GM12878 (cell line): ENCODE data around the gene NUAK1. TPM values are rescaled to one million over a fixed set of nuclear protein-coding genes. Genes with fewer than 3 reads are reported as not detected.

Experiments
- ATAC-seq: fragments of 200-7000 bp; cut with Tn5 transposase; 3 replicates; pipeline ENCODE4 v1.9.1; 2020; ENCODE audit warnings: mild to moderate bottlenecking, moderate library complexity
- BruUV-seq: library from RNA; stranded (reverse); fragments of 400-500 nt; replicated peaks from 2 replicates; lab custom pipeline; 2021; lab: Mats Ljungman, UMichigan
- CTCF ChIA-PET: fragments of 300-600 bp; sonication (Branson Sonifier 250); formaldehyde crosslinking; extraction: SDS; loops from one replicate; lab custom pipeline; 2021; ENCODE audit warnings: inconsistent platforms; lab: Yijun Ruan, JAX
- POLR2A ChIA-PET: fragments of 350-600 bp; formaldehyde crosslinking; extraction: SDS; loops from one replicate; lab custom pipeline; 2021; ENCODE audit warnings: inconsistent platforms; lab: Charles Lee
- RAD21 ChIA-PET: fragments of 300-600 bp; sonication (Branson Sonifier 250); formaldehyde crosslinking; loops from one replicate; lab custom pipeline; 2023; ENCODE audit warnings: antibody characterized with exemption; ENCODE audit not compliant: unreplicated experiment; lab: Charles Lee
- SMC1A ChIA-PET: fragments of 300-600 bp; sonication (Branson Sonifier 250); formaldehyde crosslinking; loops from one replicate; lab custom pipeline; 2023; ENCODE audit not compliant: unreplicated experiment, uncharacterized antibody; lab: Charles Lee
- DNase-seq: peaks from one replicate; pipeline ENCODE4 v3.0.0-alpha.2; 2011; ENCODE audit warnings: low read depth, low spot score
- FAIRE-seq: peaks from 3 replicates; lab custom pipeline; 2011; peaks lifted over from hg19 to GRCh38; lab: Jason Lieb, UNC
- H2AFZ ChIP-seq: 2 replicates; pipeline ENCODE4 v1.6.0; 2011; ENCODE audit warnings: low read depth, low read length, control low read depth; ENCODE audit not compliant: control insufficient read depth
- H3K27ac ChIP-seq: 2 replicates; pipeline ENCODE4 v1.5.1; 2011; ENCODE audit warnings: control low read depth; ENCODE audit not compliant: control insufficient read depth, insufficient read depth
- H3K27me3 ChIP-seq, 2 experiments: replicated peaks in 1 of 2; 2 replicates each; pipeline versions ENCODE4 v1.6.0 to v1.6.1; 2011; ENCODE audit warnings: low read length in 1 of 2; ENCODE audit not compliant: control insufficient read depth in 2 of 2, insufficient read depth in 2 of 2
- H3K36me3 ChIP-seq, 2 experiments: 2 replicates each; pipeline ENCODE4 v1.5.1; 2011; ENCODE audit warnings: low read length in 1 of 2; ENCODE audit not compliant: control insufficient read depth in 2 of 2, insufficient read depth in 2 of 2
- H3K4me1 ChIP-seq: 2 replicates; pipeline ENCODE4 v1.6.1; 2011; ENCODE audit warnings: mild to moderate bottlenecking, low read length, moderate library complexity, mixed read lengths; ENCODE audit not compliant: control insufficient read depth, insufficient read depth
- H3K4me2 ChIP-seq: 2 replicates; pipeline ENCODE4 v1.6.0; 2011; ENCODE audit warnings: control low read depth; ENCODE audit not compliant: control insufficient read depth, insufficient read depth
- H3K4me3 ChIP-seq: fragments of 200-600 bp; sonication (generic); 2 replicates; pipeline ENCODE4 v1.5.1; 2016
- H3K79me2 ChIP-seq: 2 replicates; pipeline ENCODE4 v1.6.0; 2011; ENCODE audit warnings: low read length; ENCODE audit not compliant: control insufficient read depth, insufficient read depth
- H3K9ac ChIP-seq: 2 replicates; pipeline ENCODE4 v1.8.0; 2011; ENCODE audit warnings: low read length, control low read depth, mixed read lengths; ENCODE audit not compliant: control insufficient read depth, insufficient read depth
- H3K9me3 ChIP-seq: replicated peaks from 3 replicates; pipeline ENCODE4 v1.5.1; 2011; ENCODE audit warnings: mild to moderate bottlenecking, low read length; ENCODE audit not compliant: control insufficient read depth, insufficient read depth
- H4K20me1 ChIP-seq: 2 replicates; pipeline ENCODE4 v1.6.0; 2011; ENCODE audit not compliant: control insufficient read depth, insufficient read depth
- BACH1 ChIP-seq: fragments of 450-650 bp; IDR thresholded peaks from 2 replicates; pipeline ENCODE4 v1.6.1; 2017; ENCODE audit warnings: mild to moderate bottlenecking, borderline replicate concordance
- EGR1 ChIP-seq, 2 experiments: IDR thresholded peaks; 1 replicate in 1 of 2; 2 replicates in 1 of 2; pipeline ENCODE4 v1.6.1; 2011 to 2012; ENCODE audit warnings: low read depth in 2 of 2, low read length in 2 of 2, borderline replicate concordance in 1 of 2, mild to moderate bottlenecking in 1 of 2, moderate library complexity in 1 of 2
- ETV6 ChIP-seq, 2 experiments: fragments of 450-650 bp in 1 of 2; IDR thresholded peaks in 1 of 2; conservative IDR thresholded peaks in 1 of 2; 2 replicates each; pipeline ENCODE4 v1.6.1; 2014; ENCODE audit warnings: antibody characterized with exemption in 1 of 2, borderline replicate concordance in 1 of 2, low read depth in 1 of 2, mild to moderate bottlenecking in 1 of 2, moderate library complexity in 1 of 2
- MTA2 ChIP-seq: fragments of 450-650 bp; IDR thresholded peaks from 2 replicates; pipeline ENCODE4 v1.6.1; 2016; ENCODE audit warnings: low read depth, mild to moderate bottlenecking, moderate library complexity
- POLR2AphosphoS5 ChIP-seq: IDR thresholded peaks from 2 replicates; pipeline ENCODE4 v1.6.1; 2011; ENCODE audit warnings: mild to moderate bottlenecking, low read length, inconsistent platforms
- SKIL ChIP-seq: fragments of 450-650 bp; IDR thresholded peaks from 2 replicates; pipeline ENCODE4 v1.6.1; 2017; ENCODE audit warnings: mild to moderate bottlenecking, low read depth, inconsistent platforms; ENCODE audit not compliant: poor library complexity, severe bottlenecking
- SPI1 ChIP-seq: IDR thresholded peaks from 2 replicates; pipeline ENCODE4 v1.6.1; 2011; ENCODE audit warnings: low read depth, mild to moderate bottlenecking, low read length, moderate library complexity, borderline replicate concordance; ENCODE audit not compliant: insufficient read depth
- TCF3 ChIP-seq: IDR thresholded peaks from 2 replicates; pipeline ENCODE4 v1.6.1; 2012; ENCODE audit warnings: low read depth, mild to moderate bottlenecking, low read length, borderline replicate concordance; ENCODE audit not compliant: insufficient read depth
- ZNF207 ChIP-seq: fragments of 450-650 bp; IDR thresholded peaks from 2 replicates; pipeline ENCODE4 v1.6.1; 2014; ENCODE audit warnings: antibody characterized with exemption, mild to moderate bottlenecking, borderline replicate concordance
- ZSCAN29 ChIP-seq: fragments of 450-650 bp; IDR thresholded peaks from 2 replicates; pipeline ENCODE4 v1.6.1; 2017; ENCODE audit warnings: mild to moderate bottlenecking, moderate library complexity
- WGBS: methylation state at CpG from one replicate; pipeline ENCODE4 v1.1.6; 2016; ENCODE audit warnings: low lambda C conversion rate; ENCODE audit not compliant: insufficient replicate concordance, insufficient coverage; ENCODE audit errors: missing lambda C conversion rate; 5-methylcytosine and 5-hydroxymethylcytosine counted together
- in situ Hi-C: fragments of 300-500 bp; cut with MboI; formaldehyde crosslinking; loops from 9 replicates; pipeline ENCODE4 v1.14.3; 2018; ENCODE audit warnings: mixed read lengths
- intact Hi-C: fragments of 100-400 bp; cut with micrococcal nuclease; formaldehyde crosslinking; loops from one replicate; pipeline ENCODE4 v1.14.2; 2022; ENCODE audit not compliant: unreplicated experiment
- polyA plus RNA-seq, 11 experiments: library from polyadenylated mRNA; depleted of rRNA in 4 of 11; unstranded in 6 of 11; stranded (reverse) in 5 of 11; fragments of >200 nt; fragmentation: Nextera tagmentation in 4 of 11; fragmentation: Illumina TruSeq in 1 of 11; extraction: Ambion mirVana in 4 of 11; extraction: Trizol in 1 of 11; gene quantifications; 1 replicate in 1 of 11; 2 replicates in 10 of 11; pipeline versions ENCODE4 v1.2.1 to v1.2.3, GENCODE V29; 2011 to 2016; ENCODE audit warnings: inconsistent platforms in 2 of 11, missing spikeins in 2 of 11, low read depth in 1 of 11
- total RNA-seq, 4 experiments: library from RNA; depleted of rRNA in 3 of 4; stranded (reverse); fragments of >200 nt in 3 of 4; fragmentation: Illumina TruSeq in 1 of 4; extraction: Trizol in 1 of 4; gene quantifications; 2 replicates each; pipeline versions ENCODE4 v1.2.1 to v1.2.3, GENCODE V29; 2013 to 2021

Gene NUAK1
- total and polyA plus RNA-seq, 10 of the 15 experiments (the other 5 are each of a cell fraction or from before 2014, with no cell fraction given) = 0.03 to 0.42 (median 0.08) TPM; not detected in 2

GRCh38 chr12:106125351-106126095 is 13.2 kb downstream of the NUAK1 start:
- BruUV-seq = no TSS peak
- in situ Hi-C loops = no loop called here
- H3K4me2 ChIP-seq = no peak overlapping the region

GRCh38 chr12:106123551-106124081 is 15.1 kb downstream of the NUAK1 start:
- DNase-seq = no peak
- ATAC-seq = no peak
- WGBS = 42% methylated on average over 10 of the region's 10 CpGs
- no peak overlapping the region for H3K4me3 ChIP-seq
- H3K9me3 ChIP-seq = no peaks in the 10 kb centered on the region
- no peak overlapping the region for H2AFZ ChIP-seq
- H3K9ac ChIP-seq = no peak overlapping the region
- ChIA-PET POLR2A (no interaction called here), SMC1A (interaction anchor here (1.2 kb wide), 1 partner anchor 13 kb away, joined by 3 read pairs; no protein-coding TSS in a partner anchor), RAD21 (no interaction called here), CTCF (interaction anchor here (0.6 to 0.9 kb wide), 2 partner anchors 395 to 703 kb away, joined by 3 read pairs; no protein-coding TSS in a partner anchor)
- intact Hi-C loops (no loop called here), in situ Hi-C loops (no loop called here)
- BruUV-seq = no TSS peak
- no peak overlapping the region for H3K27ac ChIP-seq
- no peak overlapping the region for H3K4me2 ChIP-seq
- H3K27me3 ChIP-seq = peaks cover 0 to 2% of the 10 kb centered on the region in 2 experiments; a peak in 2 of 4 replicates
- no peak for TF ChIP-seq SKIL
- TF ChIP-seq ZSCAN29 = no peak
- TF ChIP-seq ETV6 (conservative IDR thresholded peaks at IDR 0.05 in 1 of 2, IDR thresholded peaks at IDR 0.05 in 1 of 2; ENCODE audit: borderline replicate concordance in 1 of 2, low read depth in 1 of 2) = no peak
- no peak for TF ChIP-seq ZNF207
- no peak for TF ChIP-seq EGR1 (IDR thresholded peaks at IDR 0.05; ENCODE audit: borderline replicate concordance in 1 of 2, low read depth in 2 of 2, low read length in 2 of 2)
- TF ChIP-seq BACH1 = no peak
- TF ChIP-seq SPI1 = no peak
- no peak for TF ChIP-seq POLR2AphosphoS5
- H3K4me1 ChIP-seq = no peaks in the 10 kb centered on the region
- no peaks in the 10 kb centered on the region for H3K36me3 ChIP-seq
- FAIRE-seq = no peak
- no peaks in the 10 kb centered on the region for H4K20me1 ChIP-seq
- H3K79me2 ChIP-seq = no peaks in the 10 kb centered on the region

More at GRCh38 chr12:106125351-106126095, 13.2 kb downstream of the NUAK1 start:
- ChIA-PET POLR2A (no interaction called here), RAD21 (no interaction called here), SMC1A (interaction anchor here (1.4 kb wide), 1 partner anchor 8 kb away, joined by 3 read pairs; no protein-coding TSS in a partner anchor), CTCF (interaction anchor here (1.0 kb wide), 1 partner anchor 12 kb away, joined by 3 read pairs; no protein-coding TSS in a partner anchor)
- Histone ChIP-seq H3K9me3 (no peaks in the 10 kb centered on the region), H4K20me1 (no peaks in the 10 kb centered on the region), H3K27ac (no peak overlapping the region), H3K4me1 (no peaks in the 10 kb centered on the region), H3K36me3 (no peaks in the 10 kb centered on the region), H3K79me2 (no peaks in the 10 kb centered on the region), H3K9ac (no peak overlapping the region), H3K4me3 (no peak overlapping the region), H3K27me3 (peaks cover 0 to 2% of the 10 kb centered on the region in 2 experiments; a peak in 2 of 4 replicates), H2AFZ (no peak overlapping the region)
- WGBS = 32% methylated on average over 9 of the region's 9 CpGs
- intact Hi-C loops = no loop called here
- ATAC-seq (no peak), DNase-seq (no peak), FAIRE-seq (no peak)
- TF ChIP-seq TCF3 (no peak), ETV6 (conservative IDR thresholded peaks at IDR 0.05 in 1 of 2, IDR thresholded peaks at IDR 0.05 in 1 of 2; ENCODE audit: borderline replicate concordance in 1 of 2, low read depth in 1 of 2) (no peak), MTA2 (no peak)
